ENCODE results near the gene GIGYF2.

GIGYF2 gene

GRCh38 chr2:232761301-232761907, 64.3 kb downstream of the GIGYF2 start:
- DNase-seq, result no peak

- DNase-seq, result no peak
Measured at GRCh38 chr2:232767866-232768265, 70.7 kb downstream of the GIGYF2 start.

- DNase-seq, result no peak
Measured at GRCh38 chr2:232770207-232770606, 73.1 kb downstream of the GIGYF2 start.

GRCh38 chr2:232771870-232772269, 74.7 kb downstream of the GIGYF2 start:
- DNase-seq, result no peak

- no peak for DNase-seq
Measured at GRCh38 chr2:232772531-232772930, 75.4 kb downstream of the GIGYF2 start.

GRCh38 chr2:232773815-232774214, 76.7 kb downstream of the GIGYF2 start:
- DNase-seq, result no peak

GRCh38 chr2:232776435-232776834, 79.3 kb downstream of the GIGYF2 start, which contains the start of gene KCNJ13:
Gene KCNJ13 (minus strand): TSS chr2:232776565. CDS start chr2:232771362, 5,203 bp downstream.
- no peak for DNase-seq

GRCh38 chr2:232777276-232777675, 80.1 kb downstream of the GIGYF2 start:
- no peak for DNase-seq

GRCh38 chr2:232779465-232779864, 82.3 kb downstream of the GIGYF2 start:
- DNase-seq, result no peak

GRCh38 chr2:232779934-232780333, 82.8 kb downstream of the GIGYF2 start:
- no peak for DNase-seq

- peak in 1 of 2 donors; percentile 5 for DNase-seq
Measured at GRCh38 chr2:232781765-232782164, 84.6 kb downstream of the GIGYF2 start.

- DNase-seq, result no peak
Measured at GRCh38 chr2:232783278-232783677, 86.1 kb downstream of the GIGYF2 start.

GRCh38 chr2:232787806-232788205, 90.7 kb downstream of the GIGYF2 start:
- no peak for DNase-seq

- no peak for DNase-seq
Measured at GRCh38 chr2:232789082-232789481, 92.0 kb downstream of the GIGYF2 start.

- no peak for DNase-seq
Measured at GRCh38 chr2:232791518-232791917, 94.4 kb downstream of the GIGYF2 start.

- DNase-seq, result no peak
Measured at GRCh38 chr2:232793271-232793670, 96.1 kb downstream of the GIGYF2 start.

GRCh38 chr2:232794981-232795380, 97.8 kb downstream of the GIGYF2 start:
- DNase-seq, result no peak

- DNase-seq, result no peak
Measured at GRCh38 chr2:232795920-232796319, 98.8 kb downstream of the GIGYF2 start.

GRCh38 chr2:232798187-232798586, 101.1 kb downstream of the GIGYF2 start:
- no peak for DNase-seq

- no peak for DNase-seq
Measured at GRCh38 chr2:232800166-232800565, 103.0 kb downstream of the GIGYF2 start.

- no peak for DNase-seq
Measured at GRCh38 chr2:232802091-232802490, 105.0 kb downstream of the GIGYF2 start.

- DNase-seq, result no peak
Measured at GRCh38 chr2:232809349-232810124, 112.4 kb downstream of the GIGYF2 start.

- DNase-seq, result no peak
Measured at GRCh38 chr2:232810444-232810843, 113.3 kb downstream of the GIGYF2 start.

- DNase-seq, result no peak
Measured at GRCh38 chr2:232815569-232815968, 118.4 kb downstream of the GIGYF2 start.

- DNase-seq, result no peak
Measured at GRCh38 chr2:232816657-232817056, 119.5 kb downstream of the GIGYF2 start.

Data from bone marrow (tissue), 2 donors.